Cerebellar cortex (tissue), 1 donor: Measurements from ENCODE around the gene TFPI2.

Experiments used
- DNase-seq: peaks from one replicate; pipeline ENCODE4 v3.0.0-alpha.2; 2015; ENCODE audit warnings: low spot score

The TFPI2 gene

GRCh38 chr7:93858857-93859256 is 31.7 kb downstream of the TFPI2 start:
- DNase-seq = no peak

GRCh38 chr7:93856323-93856722 is 34.2 kb downstream of the TFPI2 start:
- DNase-seq = no peak

- no peak for DNase-seq
Observed at GRCh38 chr7:93855797-93856196, 34.8 kb downstream of the TFPI2 start.

- DNase-seq = no peak
Observed at GRCh38 chr7:93854480-93854879, 36.1 kb downstream of the TFPI2 start.

- no peak for DNase-seq
Observed at GRCh38 chr7:93851536-93851935, 39.0 kb downstream of the TFPI2 start.

- DNase-seq = no peak
Observed at GRCh38 chr7:93843260-93843659, 47.3 kb downstream of the TFPI2 start.

GRCh38 chr7:93838966-93839365 is 51.6 kb downstream of the TFPI2 start:
- DNase-seq = no peak

GRCh38 chr7:93837245-93837644 is 53.3 kb downstream of the TFPI2 start:
- DNase-seq = no peak

GRCh38 chr7:93836116-93836515 is 54.4 kb downstream of the TFPI2 start:
- DNase-seq = no peak

- no peak for DNase-seq
Observed at GRCh38 chr7:93835702-93836101, 54.9 kb downstream of the TFPI2 start.
